ENCODE results near the gene DGLUCY. TPM values are rescaled to one million over a fixed set of nuclear protein-coding genes. Genes with fewer than 3 reads are reported as not detected.

Gene DGLUCY
- total RNA-seq, 1 experiment from 2014 or later = 67.0 TPM

- no peak for TF ChIP-seq SIN3A (IDR thresholded peaks at IDR 0.05; ENCODE audit: low read depth)
These were observed 61.7 kb downstream of the DGLUCY start (continued) for GRCh38 chr14:91175291-91176201.

GRCh38 chr14:91177073-91178034 lies 63.5 kb downstream of the DGLUCY start:
- Histone ChIP-seq H4K20me1 (ENCODE audit: insufficient read depth) (no peaks in the 10 kb centered on the region), H3K27me3 (ENCODE audit: insufficient read depth, low read length) (no peaks in the 10 kb centered on the region), H3K4me2 (ENCODE audit: low read length) (no peak overlapping the region), H3K36me3 (ENCODE audit: control insufficient read depth in 1 of 2, insufficient read depth in 2 of 2, low read length in 2 of 2) (peaks cover 16 to 32% of the 10 kb centered on the region in 2 experiments), H3K79me2 (ENCODE audit: insufficient read depth, low read length) (no peaks in the 10 kb centered on the region), H2AFZ (ENCODE audit: low read depth, low read length, poor library complexity, severe bottlenecking) (no peak overlapping the region), H3K27ac (ENCODE audit: low read depth, low read length) (no peak overlapping the region), H3K9me2 (ENCODE audit: insufficient read depth) (no peaks in the 10 kb centered on the region), H3K9me3 (ENCODE audit: control insufficient read depth in 1 of 2, insufficient read depth in 1 of 2, low read depth in 1 of 2, low read length in 2 of 2) (no peaks in the 10 kb centered on the region), H3K4me3 (replicated peaks in 1 of 2; ENCODE audit: low read depth in 1 of 2, low read length in 2 of 2) (no peak overlapping the region), H3K9ac (ENCODE audit: low read length) (no peak overlapping the region), H3K4me1 (ENCODE audit: control insufficient read depth in 1 of 2, insufficient read depth in 2 of 2, low read length in 2 of 2) (no peaks in the 10 kb centered on the region)
- ATAC-seq (peak; percentile 77), DNase-seq (ENCODE audit: low read depth, low spot score) (peak; percentile 31)
- ChIA-PET POLR2A (no interaction called here), CTCF (interaction anchor here (0.8 to 3.3 kb wide), 7 partner anchors 9 to 722 kb away, joined by 3 to 27 read pairs (median 4); no protein-coding TSS in a partner anchor), RAD21 (ENCODE audit: low non-redundant PET in 1 of 2, low total read pairs in 2 of 2, uncharacterized antibody in 2 of 2, unreplicated experiment in 2 of 2) (interaction anchor here (0.6 to 1.1 kb wide), 3 partner anchors 108 to 109 kb away, joined by 3 to 6 read pairs (median 3); no protein-coding TSS in a partner anchor)
- intact Hi-C loops (cut with micrococcal nuclease) = loop anchor here (1.0 kb wide), 1 partner anchor 109 kb away; no protein-coding TSS in a partner anchor
- BruUV-seq (replicated peaks) = no TSS peak
- TF ChIP-seq SP1 (IDR thresholded peaks at IDR 0.05; ENCODE audit: low read depth) = no peak
- TF ChIP-seq CTCF (IDR thresholded peaks at IDR 0.05 in 2 of 3, conservative IDR thresholded peaks at IDR 0.05 in 1 of 3; ENCODE audit: borderline replicate concordance in 1 of 3, insufficient read depth in 1 of 3, low read depth in 2 of 3, low read length in 2 of 3) = peak; percentile 46 to 87 (median 74); a peak in 5 of 6 replicates
- no peak for TF ChIP-seq POLR2A (IDR thresholded peaks at IDR 0.05; ENCODE audit: borderline replicate concordance, extremely low read depth, insufficient read depth, insufficient read length)
- TF ChIP-seq RAD21 (IDR thresholded peaks at IDR 0.05; ENCODE audit: low read depth) = peak; percentile 57
- TF ChIP-seq EZH2phosphoT487 (IDR thresholded peaks at IDR 0.05; ENCODE audit: borderline replicate concordance) = no peak
